ENCODE results near the gene GSTT2.
"Not testable (repeated sequence)": the region's sequence is repeated elsewhere in the genome, so short reads cannot be mapped to it uniquely, and the experiment has no call there.

- not testable (repeated sequence) for TF ChIP-seq CTCF, POLR2A, EP300 (IDR thresholded peaks at IDR 0.05)
These were observed 9.8 kb downstream of the GSTT2 start for GRCh38 chr22:23989583-23990244.
